ENCODE results near the gene ANKMY1.

The ANKMY1 gene

DNA sequence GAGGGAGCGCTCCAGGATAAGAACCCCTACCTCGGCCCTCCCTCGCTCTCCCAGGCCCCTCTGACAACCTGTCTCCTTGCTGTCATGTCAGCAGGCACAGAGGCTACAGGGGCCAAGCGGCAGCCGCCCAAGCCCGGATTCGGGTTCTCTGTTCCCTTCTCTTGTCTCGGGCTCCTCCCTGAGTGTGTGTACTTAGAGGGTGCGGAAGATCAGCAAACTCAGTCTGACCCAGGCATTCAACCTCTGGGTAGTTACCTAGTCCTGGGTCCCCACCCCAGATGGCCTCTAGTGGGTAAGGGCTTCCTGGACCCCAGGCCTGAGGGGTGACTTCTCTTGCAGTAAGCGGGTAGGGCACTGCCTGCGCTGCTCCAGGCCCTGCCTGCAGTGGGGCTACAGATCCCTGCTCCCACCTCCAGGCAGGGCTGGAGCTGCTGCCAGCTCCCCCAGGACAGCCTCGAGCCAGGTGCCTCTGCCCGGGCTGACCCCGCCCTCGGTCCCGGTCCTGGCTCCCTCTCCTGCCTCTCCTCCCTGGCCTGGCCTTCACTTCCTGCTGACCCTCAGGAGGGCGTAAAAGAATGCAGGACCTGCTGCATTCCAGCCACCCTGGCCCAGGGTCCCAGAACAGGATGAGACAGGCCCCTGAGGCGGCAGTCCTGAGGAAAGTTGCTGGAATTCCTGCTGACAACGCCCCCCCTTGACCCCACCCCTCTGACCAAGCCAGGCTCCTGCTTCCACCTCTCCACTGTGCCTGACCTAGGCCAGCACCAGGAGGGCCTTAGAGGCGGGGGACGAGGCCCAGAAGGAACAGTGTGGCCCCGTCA, 100.4 kb downstream of the ANKMY1 start:
- no peak for DNase-seq

DNA sequence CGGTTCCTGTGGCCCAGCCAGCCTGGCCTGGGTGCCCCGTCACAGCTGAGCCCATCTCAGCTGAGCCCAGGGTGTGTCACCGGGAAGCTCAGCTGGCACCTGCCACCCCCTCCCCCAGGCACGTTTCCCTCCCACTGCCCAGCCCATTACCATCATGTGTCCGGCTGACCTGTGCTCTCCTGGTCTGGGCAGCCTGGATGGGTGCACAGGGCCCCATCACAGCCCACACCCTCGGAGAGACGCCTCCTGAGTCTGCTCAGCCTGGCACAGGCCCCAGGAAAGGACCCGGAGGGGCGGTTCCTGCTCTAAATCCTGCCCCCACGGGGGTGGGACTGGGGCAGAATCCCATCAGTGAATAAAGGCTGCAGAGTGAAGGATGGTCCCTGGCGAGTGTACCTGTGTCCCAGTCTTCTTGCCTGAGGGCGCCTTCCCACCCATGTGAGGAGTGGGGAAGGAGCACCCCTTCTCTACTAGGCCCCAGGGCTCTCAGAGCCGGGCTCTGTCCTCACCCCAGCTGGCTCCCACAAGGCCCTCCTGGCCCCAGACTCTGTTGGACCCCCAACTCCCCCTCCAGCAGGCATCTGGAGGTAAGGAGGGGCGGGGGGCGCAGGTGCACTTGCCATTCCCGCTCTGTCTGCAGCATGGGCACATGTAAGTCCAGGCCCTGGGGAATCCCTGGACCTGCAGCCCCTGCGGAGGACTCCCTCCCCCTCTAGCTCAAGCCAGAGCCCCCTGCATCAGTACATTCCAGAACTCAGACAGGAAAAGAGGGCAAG, 101.2 kb downstream of the ANKMY1 start:
- DNase-seq: no peak

DNA sequence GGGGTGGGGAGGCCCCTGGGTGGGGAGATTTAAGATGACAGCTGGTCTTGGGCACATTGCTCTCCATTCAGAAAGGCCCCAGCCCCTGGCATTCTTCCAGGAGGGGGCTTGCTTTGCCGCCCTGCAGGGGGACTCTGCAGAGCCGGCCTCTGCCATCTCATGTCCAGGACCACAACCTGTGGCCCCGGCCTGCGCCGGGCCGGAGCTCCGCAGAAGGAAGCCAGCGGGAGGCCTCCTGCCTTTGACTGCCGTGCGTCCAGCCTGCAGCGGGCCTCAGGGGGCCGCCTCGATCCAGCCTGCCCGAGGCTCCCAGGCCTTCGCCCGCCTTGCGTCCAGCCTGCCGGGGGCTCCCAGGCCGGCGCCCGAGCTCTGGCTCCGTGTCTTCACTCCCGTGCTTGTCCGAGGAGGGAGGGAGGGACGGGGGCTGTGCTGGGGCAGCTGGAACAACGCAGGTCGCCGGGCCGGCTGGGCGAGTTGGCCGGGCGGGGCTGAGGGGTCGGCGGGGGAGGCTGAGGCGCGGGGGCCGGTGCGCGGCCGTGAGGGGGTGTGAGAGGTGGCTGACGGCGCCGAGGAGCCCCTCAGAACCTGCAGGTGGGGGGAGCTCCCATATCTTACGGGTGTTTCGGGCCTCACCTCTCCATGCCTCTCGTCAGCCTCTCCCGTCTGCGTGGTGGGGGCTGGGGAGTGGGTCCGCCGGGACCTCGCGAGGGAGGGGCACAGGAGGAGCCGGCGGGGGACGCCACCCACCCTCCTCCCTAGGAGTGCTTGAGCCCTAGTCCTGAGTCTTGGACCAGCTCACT, 101.9 kb downstream of the ANKMY1 start:
- DNase-seq: no peak

DNA sequence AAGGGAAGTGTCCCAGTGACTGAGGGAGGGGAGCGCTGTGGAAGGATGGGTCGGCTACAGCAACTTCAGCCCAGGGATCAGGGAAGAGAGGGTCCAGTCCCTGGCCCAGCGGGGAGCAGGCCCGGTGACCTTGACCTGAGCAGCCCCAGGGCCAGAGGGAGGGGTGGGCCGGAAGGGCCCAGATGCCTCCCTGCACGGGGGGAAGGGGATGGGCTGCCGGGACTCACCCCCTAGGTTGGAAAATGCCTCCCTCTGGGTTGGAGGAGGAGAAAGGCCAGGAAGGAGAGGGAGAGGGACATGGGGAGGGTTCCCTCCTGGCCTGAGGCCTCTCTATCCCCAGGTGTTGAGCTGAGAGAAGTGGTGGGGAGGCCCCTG, 102.5 kb downstream of the ANKMY1 start:
- DNase-seq: no peak

DNA sequence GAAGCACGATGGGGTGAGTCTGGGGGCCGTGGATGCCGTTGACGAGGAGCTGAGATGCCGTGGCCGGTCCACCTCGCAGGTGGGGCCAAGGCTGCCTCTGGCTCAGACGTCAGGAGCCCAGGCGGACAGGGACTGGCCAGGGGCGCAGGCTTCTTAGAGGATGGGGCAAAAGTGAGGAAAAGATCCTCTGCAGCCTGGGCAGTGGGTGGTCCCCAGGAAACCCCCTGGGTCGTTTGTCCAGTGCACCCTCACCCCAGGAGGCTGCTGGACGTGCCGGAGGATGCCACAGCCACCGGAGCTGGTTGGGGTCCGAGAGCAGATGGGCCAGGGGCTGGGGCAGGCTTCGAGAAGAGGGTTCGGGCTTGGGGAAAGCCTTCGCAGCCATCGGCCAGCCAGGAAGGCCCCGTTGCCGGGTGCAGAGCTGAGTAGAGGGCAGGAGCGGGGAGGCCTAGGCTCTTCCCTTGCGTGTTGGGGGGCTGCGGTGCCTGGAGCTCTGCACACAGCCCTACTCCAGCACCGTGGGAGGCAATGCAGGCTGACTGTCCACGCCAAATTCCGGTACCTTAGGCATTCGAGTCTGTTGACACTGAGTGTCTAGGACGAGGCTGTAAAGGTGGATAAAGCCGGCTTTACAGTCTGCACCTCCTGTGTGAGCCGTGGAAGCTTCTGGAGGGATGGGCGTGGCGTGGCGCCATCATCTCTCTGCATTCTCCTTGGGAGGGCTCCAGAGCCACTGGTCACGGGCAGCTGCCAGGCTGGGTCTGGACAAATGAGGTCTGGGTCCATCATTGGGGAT, 103.5 kb downstream of the ANKMY1 start:
- no peak for DNase-seq

DNA sequence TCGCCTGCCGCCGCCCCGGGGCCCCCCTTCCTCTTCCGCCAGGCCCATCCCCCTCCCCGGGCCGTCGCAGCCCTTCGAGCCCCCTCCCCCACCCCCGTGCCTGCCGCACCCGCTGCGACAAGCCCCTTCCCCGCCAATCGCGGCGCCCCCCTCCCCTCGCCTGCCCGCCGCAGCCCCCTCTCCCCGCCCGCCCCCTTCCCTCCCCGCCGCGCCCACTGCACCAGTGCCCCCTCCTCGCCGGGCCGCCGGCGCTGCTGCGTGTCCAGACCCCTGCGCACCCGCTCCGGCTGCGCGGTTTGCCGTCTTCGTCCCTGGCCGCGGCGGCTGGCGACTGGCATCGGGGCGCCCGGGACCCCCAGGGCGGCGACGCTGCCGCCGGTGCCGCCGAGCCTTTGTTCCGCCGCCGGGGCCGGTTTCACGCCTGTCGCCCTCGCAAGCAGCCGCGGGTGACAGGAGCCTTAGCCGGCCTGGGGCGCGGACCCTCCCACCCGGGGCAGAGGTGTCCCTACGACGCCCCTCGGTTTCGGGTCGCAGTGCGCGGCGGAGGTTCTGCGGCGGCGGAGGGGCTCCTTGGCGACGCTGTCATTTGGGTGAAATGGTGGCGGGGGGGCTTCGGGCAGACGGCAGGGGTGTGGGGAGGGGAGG, 104.2 kb downstream of the ANKMY1 start:
- DNase-seq: no peak

DNA sequence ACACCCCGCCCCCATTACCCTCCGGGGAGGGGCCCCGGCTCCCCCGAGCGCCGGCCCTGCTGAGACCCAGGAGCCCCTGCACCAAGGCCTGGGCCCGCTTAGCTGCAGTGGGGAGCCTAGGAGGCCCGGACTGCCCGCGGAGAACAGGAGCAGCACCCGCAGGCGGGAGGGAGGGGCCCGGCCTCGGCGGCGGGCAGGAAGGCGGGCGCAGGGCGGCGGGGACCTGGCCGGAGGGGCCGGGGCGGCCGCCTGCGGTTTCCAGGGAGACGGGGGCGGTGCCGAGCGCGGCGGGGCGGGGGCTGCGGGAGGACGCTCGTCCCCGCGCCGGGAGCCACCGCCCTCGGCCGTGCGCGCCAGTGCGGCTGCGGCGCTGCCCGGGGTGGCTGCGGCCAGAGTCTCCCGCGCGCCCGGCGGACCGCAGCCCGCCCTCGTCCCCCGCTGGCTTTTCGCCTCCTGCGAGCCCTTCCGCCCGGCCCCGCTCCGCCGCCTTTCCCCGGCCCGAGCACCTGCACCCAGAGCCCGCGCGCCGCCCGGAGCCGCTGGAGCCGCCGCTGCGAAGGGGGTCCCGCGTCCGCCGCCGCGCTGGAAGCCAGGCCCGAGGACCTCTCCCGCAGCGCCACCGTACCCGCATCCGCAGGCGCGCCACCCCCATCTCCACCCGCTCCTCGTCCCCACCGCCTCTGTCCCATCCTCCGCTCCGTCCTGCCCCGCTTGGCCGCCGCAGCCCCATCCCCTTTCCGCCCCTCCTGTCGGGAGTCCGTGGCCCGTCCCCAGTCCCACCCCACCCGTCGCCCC, 105.1 kb downstream of the ANKMY1 start:
- DNase-seq: no peak

DNA sequence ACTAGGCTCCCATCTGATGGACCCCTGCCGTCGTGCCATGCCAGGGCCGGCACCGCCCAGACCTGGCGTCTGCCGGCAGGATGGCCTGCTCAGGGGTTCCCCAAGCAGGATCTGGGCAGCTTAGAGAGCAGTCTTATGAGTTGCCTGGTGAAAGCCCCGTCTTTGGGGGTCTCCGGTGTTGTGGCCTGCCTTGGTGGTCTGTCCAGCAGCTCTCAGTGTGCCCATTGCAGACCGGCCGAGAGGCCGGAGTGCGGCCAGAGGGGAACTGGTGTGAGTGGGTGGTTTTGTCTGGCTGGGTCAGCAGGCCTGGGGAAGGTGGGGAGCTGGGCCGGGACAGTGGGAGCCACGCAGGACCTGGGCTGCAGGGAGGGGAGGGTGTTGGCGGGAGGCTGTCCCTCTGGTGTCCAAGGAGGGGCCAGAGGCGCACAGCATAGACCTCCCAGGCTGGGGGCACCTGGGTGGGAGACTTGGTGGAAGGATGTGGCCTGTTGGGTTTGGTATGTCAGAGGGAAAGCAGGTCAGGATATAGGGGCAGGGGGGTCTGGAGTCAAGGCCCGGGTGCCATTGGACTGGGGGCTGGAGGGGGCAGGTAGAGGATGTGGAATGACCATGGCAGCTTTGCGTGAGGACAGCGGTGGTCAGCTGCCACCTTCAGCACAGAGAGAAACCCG, 105.9 kb downstream of the ANKMY1 start:
- DNase-seq: no peak

DNA sequence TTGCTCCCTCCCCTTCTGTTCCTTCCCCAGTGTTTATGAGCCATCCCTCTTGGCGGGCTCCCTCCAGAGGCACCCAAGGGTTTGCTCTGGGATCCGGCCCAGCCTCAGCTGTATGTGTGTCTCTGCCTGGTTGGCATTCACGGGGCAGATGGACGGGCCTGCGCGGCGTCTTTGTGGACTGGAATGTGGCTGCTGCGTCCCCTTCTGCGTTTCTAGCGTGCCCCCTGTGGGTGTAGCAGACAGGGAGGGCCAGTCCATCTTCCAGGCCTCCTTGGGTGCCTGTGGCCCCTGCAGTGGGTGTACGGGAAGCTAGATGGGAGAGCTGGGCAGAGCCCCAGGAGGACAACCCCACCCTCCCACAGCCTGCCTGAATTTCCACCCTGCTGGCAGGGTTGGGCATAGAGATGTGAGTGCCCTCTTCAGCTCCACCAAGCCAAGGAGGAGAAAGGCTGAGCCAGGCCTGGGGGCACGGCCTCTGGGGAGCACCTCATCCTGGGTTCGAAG, 106.6 kb downstream of the ANKMY1 start:
- no peak for DNase-seq

DNA sequence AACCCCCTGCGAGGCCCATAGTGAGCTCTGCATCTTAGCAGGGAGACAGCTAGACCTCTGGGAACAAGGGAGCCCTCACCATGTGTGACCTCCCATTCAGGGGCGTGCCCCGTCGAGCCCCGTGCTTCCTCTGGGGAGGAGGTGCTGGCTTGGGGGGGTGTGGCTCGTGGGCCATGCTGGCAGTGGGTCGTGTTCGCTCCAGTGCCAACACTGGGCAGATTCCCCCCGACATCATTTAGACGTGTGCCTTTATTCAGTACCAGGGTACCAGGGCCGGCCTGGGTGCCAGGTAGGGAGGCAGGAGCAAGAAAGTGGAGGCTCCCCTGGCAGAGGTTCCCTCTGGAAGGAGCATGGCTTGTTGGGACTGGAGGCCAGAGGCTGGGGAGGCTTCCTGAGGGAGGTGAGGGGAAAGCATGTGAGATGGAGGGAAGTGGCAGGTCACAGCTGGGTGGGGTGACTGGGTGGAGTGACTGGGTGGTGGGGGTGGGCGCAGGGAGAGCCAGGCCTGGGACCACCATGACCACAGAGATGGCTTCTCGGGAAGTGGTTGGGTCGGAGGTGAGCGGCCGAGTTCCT, 107.2 kb downstream of the ANKMY1 start:
- DNase-seq: no peak

DNA sequence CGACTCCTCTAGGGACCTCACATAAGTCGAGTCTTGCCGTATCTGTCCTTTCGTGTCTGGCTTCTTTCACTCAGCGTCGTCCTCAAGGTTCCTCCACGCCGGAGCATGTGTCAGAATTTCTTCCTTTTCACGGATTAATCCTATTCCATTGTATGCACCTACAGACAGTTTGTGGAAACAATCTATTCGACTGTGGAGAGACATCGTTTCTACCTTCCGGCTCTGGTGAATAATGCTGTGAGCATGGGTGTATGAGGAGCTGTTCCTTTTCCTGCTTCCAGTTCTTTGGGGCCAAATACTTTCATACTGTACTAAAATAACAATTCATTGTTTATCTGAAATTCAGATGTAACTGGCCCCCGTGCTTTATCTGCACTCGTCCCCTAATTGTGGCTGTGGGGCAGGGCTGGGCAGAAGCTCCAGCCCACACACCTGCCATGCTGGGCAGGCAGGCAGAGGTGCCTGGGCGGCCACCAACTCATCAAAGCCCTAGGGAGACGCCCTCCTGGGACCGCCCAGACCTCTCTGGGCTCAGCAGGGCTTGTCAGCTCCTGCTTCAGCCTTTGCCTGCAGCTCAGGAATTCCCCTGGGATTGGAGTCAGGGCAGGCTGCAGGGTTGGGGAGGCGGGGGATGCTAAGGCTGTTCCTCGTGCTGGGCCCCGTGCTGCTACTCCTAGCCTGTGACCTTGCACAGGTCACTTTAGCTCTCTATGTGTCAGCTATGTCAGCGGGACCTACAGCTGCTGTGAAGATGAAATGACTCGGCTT, 107.8 kb downstream of the ANKMY1 start:
- no peak for DNase-seq

DNA sequence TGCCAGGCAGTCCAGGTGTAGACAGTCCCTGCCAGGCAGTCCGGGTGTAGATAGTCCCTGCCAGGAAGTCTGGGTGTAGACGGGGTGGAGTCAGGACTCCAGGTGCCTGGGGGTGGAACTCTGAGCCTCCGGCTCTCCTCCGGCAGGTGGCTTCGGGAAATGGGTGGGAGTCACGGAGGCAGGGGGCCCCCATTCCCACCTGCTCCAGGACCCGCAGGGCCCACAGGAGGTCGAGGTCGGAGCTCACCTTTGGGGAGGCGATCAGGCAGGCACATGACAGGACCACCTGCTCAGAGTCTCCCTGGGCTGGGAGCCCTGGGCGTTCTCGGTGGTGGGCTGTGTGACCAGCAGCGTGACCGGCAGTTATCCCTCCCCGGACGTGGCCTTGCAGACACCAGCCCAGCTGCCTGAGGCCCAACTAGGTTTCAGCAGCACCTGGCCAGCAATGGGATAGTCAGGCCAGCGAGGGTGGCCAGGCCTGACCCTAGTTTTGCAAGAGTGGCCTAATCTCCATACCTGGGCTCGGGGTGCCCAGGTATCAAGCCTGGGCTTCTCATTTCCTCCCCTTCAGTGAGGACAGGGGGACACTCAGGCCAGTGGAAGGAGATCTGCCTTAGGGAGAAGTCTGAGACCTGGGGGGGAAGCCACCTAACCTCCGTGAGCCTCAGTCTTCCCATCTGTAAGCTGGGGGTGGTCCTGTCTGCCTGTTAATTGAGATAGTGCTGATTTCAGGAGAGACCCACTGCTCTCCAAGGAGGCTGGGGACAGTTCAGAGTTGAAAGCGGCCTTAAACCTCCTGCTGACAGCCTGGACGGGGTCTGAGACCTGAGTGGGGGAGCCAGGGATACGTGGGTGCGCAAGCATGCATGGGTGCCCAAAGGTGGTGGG, 109.2 kb downstream of the ANKMY1 start:
- no peak for DNase-seq

DNA sequence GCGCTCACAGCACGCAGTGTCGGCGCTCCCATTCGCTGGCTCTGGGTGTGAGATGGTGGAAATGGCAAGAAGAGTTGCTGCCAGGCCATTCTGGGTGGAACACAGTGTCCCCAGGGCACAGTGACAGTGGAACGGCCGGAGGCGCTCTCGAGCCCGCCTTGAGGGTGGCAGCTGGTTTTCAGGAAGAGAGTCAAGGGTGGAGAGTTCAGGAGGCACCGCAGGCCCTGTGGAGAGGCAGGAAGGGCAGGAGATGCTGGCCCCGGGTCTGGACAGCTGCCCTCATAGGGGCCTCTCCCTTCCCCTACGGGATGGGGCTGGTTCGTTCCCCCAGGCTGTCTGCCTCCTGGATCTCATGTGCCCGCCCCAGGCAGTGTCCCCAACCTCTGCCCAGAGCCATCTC, 109.9 kb downstream of the ANKMY1 start:
- no peak for DNase-seq

DNA sequence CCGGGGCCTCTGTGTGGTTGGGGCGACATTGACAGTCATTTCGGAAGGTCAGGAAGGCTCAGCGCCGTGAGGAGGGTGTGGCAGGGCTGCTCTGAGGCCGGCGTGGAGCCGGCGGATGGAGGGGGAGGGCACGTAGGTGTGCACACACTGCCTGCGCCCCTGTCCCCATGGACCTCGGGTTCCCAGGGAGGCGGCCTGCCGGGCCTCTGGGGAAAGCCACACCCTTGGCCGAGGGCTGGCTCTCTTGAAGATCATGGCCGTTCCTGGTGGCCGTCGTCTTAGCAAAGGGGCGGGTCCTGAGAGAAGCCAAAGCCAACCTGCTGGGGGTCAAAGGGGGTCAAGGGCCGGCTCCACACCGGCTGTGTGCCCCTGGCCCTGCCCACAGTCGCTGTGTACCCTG, 110.5 kb downstream of the ANKMY1 start:
- DNase-seq: no peak

DNA sequence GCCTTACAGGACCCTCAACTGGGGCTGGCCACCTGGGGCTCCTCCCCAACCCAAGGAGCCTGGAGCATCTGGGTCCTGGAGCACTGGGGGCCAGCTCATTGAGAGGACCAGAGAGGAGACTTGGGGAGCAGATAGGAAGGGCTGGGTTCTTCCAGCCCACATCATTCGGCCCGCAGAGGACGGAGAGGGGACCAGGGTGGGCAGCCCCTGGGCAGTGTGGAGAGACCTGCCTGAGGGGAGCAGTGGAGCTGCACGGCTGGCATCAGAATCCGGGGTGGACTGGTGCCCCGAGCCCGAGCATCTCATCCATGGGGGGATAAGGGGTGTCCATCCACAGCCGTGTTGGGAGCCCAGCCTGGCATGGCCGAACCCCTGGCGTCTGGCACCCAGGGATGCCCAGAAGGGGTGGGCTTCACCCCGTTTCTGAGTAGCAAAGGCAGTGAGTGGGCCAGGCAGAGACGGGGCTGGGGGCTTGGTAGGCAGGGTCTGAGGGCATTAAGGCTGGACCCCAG, 111.1 kb downstream of the ANKMY1 start:
- DNase-seq: no peak

DNA sequence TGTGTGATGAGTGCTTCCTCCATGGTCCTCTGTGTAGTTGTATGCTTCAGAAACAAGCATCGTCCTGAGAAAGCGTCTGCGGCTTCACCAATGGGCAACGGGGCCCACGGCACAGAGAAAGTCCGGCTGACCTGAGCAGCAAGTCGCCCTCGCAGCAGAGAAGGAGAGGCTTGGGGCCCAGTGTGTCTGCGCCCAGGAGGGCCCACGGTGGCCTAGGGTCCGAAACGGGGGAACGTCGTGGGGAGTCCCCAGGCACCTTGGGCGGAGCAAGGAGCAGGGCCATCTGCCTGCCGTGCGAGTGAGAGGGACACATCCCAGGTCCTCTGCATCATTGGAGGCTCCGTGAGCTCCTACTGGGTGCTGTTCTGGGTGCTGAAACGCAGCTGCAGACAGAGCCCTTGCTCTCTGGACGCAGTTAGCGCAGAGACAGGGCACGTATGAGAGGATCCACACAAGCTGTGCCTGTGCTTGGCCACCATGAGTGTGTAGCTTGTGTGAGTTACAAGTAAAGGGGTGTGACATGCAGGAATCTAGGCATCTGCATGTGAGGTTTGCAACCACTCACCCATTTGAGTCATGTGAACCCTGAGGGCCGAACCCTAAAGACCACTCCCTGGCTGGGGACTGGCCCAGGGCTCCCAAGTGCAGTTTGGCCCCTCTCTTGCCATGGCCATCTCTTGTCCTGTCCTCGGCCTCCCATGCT, 111.7 kb downstream of the ANKMY1 start:
- DNase-seq: no peak

DNA sequence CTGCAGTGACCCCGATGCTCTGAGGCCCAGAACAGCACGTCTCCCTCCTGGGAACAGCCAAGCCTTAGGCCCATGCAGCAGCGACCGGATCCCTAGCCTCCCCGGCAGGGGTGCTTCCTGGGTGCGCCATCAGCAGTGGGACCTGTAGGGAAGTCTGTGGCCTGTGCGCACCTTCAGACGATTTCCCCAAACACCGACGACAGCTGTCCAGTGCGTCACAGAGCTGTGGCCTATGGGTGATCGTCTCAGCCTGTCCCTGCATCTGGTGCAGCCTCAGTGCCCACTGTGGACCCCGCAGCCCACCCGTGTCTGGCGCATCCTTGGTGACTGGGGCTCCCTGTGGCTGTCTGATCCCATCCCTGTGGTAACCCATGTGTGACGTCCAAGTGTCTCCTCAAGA, 113.3 kb downstream of the ANKMY1 start:
- DNase-seq: no peak

All from NCI-H1417 treated with DMSO at 0.1 percent for 48 hours (cell line).